GM23338 (cell line): ENCODE results near the gene HEATR9. TPM values are rescaled to one million over a fixed set of nuclear protein-coding genes. Genes with fewer than 3 reads are reported as not detected.

Experiments
- ATAC-seq: fragments of 200-7000 bp; cut with Tn5 transposase; 3 replicates; pipeline ENCODE4 v1.9.1; 2020
- DNase-seq: peaks from one replicate; pipeline ENCODE4 v3.0.0-alpha.2; 2015; ENCODE audit warnings: low spot score
- H2AFZ ChIP-seq: fragments of 200-600 bp; sonication (generic); 2 replicates; pipeline ENCODE4 v1.8.0; 2016; ENCODE audit warnings: antibody characterized with exemption, mild to moderate bottlenecking, moderate library complexity
- H3F3A ChIP-seq: fragments of 200-600 bp; sonication (generic); replicated peaks from 2 replicates; pipeline ENCODE4 v1.8.0; 2017; ENCODE audit warnings: antibody characterized with exemption, mixed run types, low read depth
- H3K27ac ChIP-seq: fragments of 200-600 bp; sonication (generic); 2 replicates; pipeline ENCODE4 v1.6.1; 2016; ENCODE audit warnings: low read depth
- H3K27me3 ChIP-seq: fragments of 200-600 bp; sonication (generic); 2 replicates; pipeline ENCODE4 v1.8.0; 2016; ENCODE audit warnings: mild to moderate bottlenecking, mixed run types, moderate library complexity; ENCODE audit not compliant: insufficient read depth
- H3K36me3 ChIP-seq: fragments of 200-600 bp; sonication (generic); 2 replicates; pipeline ENCODE4 v1.8.0; 2016; ENCODE audit warnings: mild to moderate bottlenecking; ENCODE audit not compliant: insufficient read depth
- H3K4me1 ChIP-seq: fragments of 200-600 bp; sonication (generic); 2 replicates; pipeline ENCODE4 v1.8.0; 2016; ENCODE audit warnings: mild to moderate bottlenecking, moderate library complexity; ENCODE audit not compliant: insufficient read depth
- H3K4me2 ChIP-seq: fragments of 200-600 bp; sonication (generic); 2 replicates; pipeline ENCODE4 v1.7.1; 2017; ENCODE audit warnings: mixed run types
- H3K4me3 ChIP-seq: fragments of 200-600 bp; sonication (generic); 2 replicates; pipeline ENCODE4 v1.6.1; 2016; ENCODE audit warnings: mixed run types
- H3K79me2 ChIP-seq: fragments of 200-600 bp; sonication (generic); replicated peaks from 2 replicates; pipeline ENCODE4 v1.8.0; 2017; ENCODE audit warnings: mild to moderate bottlenecking; ENCODE audit not compliant: insufficient read depth
- H3K9me2 ChIP-seq: fragments of 200-600 bp; sonication (generic); 2 replicates; pipeline ENCODE4 v1.8.0; 2017; ENCODE audit not compliant: insufficient read depth
- H4K20me1 ChIP-seq: fragments of 200-600 bp; sonication (generic); replicated peaks from 2 replicates; pipeline ENCODE4 v1.8.0; 2017; ENCODE audit warnings: mild to moderate bottlenecking; ENCODE audit not compliant: insufficient read depth
- H3K27ac Mint-ChIP-seq: 2 replicates; pipeline ENCODE4 v1.8.0; 2020; ENCODE audit warnings: inconsistent platforms, mild to moderate bottlenecking, moderate library complexity, mixed read lengths
- H3K27me3 Mint-ChIP-seq: 3 replicates; pipeline ENCODE4 v1.8.0; 2022; ENCODE audit warnings: low read depth, mild to moderate bottlenecking, moderate library complexity, mixed read lengths, inconsistent platforms; ENCODE audit not compliant: insufficient read depth, poor library complexity
- H3K36me3 Mint-ChIP-seq: 3 replicates; pipeline ENCODE4 v1.8.0; 2021; ENCODE audit warnings: low read depth, mild to moderate bottlenecking, inconsistent platforms, moderate library complexity, mixed read lengths
- H3K4me1 Mint-ChIP-seq: 3 replicates; pipeline ENCODE4 v1.8.0; 2020; ENCODE audit warnings: mild to moderate bottlenecking, inconsistent platforms, mixed read lengths
- H3K4me3 Mint-ChIP-seq: 3 replicates; pipeline ENCODE4 v1.8.0; 2021; ENCODE audit warnings: moderate library complexity, mild to moderate bottlenecking, inconsistent platforms, mixed read lengths
- H3K9me3 Mint-ChIP-seq: 3 replicates; pipeline ENCODE4 v1.8.0; 2020; ENCODE audit warnings: moderate library complexity, mild to moderate bottlenecking, inconsistent platforms, mixed read lengths
- CREB1 ChIP-seq: fragments of 250-450 bp; sonication (Bioruptor Pico); IDR thresholded peaks from 2 replicates; pipeline ENCODE4 v1.5.0; 2020; ENCODE audit warnings: low read depth, mild to moderate bottlenecking, moderate library complexity
- EZH2 ChIP-seq: fragments of 200-600 bp; sonication (generic); IDR thresholded peaks from one replicate; pipeline ENCODE4 v1.8.0; 2017; ENCODE audit warnings: antibody characterized with exemption, mild to moderate bottlenecking, low read depth; ENCODE audit not compliant: unreplicated experiment
- EZH2phosphoT487 ChIP-seq: fragments of 200-600 bp; sonication (generic); IDR thresholded peaks from one replicate; pipeline ENCODE4 v1.8.1; 2018; ENCODE audit warnings: antibody characterized with exemption; ENCODE audit not compliant: unreplicated experiment
- JUNB ChIP-seq: IDR thresholded peaks from one replicate; pipeline ENCODE4 v1.6.1; 2016; ENCODE audit warnings: antibody characterized with exemption; ENCODE audit not compliant: unreplicated experiment
- NANOG ChIP-seq: IDR thresholded peaks from 2 replicates; pipeline ENCODE4 v1.6.1; 2016; ENCODE audit warnings: antibody characterized with exemption, borderline replicate concordance
- POLR2AphosphoS5 ChIP-seq: IDR thresholded peaks from 2 replicates; pipeline ENCODE4 v1.6.1; 2016; ENCODE audit warnings: antibody characterized with exemption, low read depth
- STAT1 ChIP-seq: IDR thresholded peaks from one replicate; pipeline ENCODE4 v1.6.1; 2016; ENCODE audit warnings: antibody characterized with exemption; ENCODE audit not compliant: unreplicated experiment
- ZNF114 ChIP-seq: fragments of 250-450 bp; sonication (Bioruptor Pico); IDR thresholded peaks from 2 replicates; pipeline ENCODE4 v1.5.0; 2020; ENCODE audit warnings: mild to moderate bottlenecking, moderate library complexity
- ZNF331 ChIP-seq: fragments of 250-450 bp; sonication (Bioruptor Pico); IDR thresholded peaks from 2 replicates; pipeline ENCODE4 v1.5.0; 2020; ENCODE audit warnings: low read depth, mild to moderate bottlenecking, moderate library complexity
- polyA plus RNA-seq: library from polyadenylated mRNA; unstranded; fragments of >200 nt; fragmentation: Nextera tagmentation; extraction: Ambion mirVana; gene quantifications from 2 replicates; pipeline ENCODE4 v1.2.1, GENCODE V29; 2016
- total RNA-seq: library from RNA; depleted of rRNA; stranded (reverse); fragments of >200 nt; shearing (Covaris generic); gene quantifications from 2 replicates; pipeline ENCODE4 v1.2.3, GENCODE V29; 2014
- TF ChIP-seq, protein P1 (sequence below): IDR thresholded peaks from one replicate; pipeline ENCODE4 v1.6.1; 2018; ENCODE audit warnings: antibody characterized with exemption; ENCODE audit not compliant: unreplicated experiment
- TF ChIP-seq, protein P2 (sequence below), 2 experiments: fragments of 200-600 bp in 1 of 2; sonication (generic) in 1 of 2; conservative IDR thresholded peaks; 2 replicates each; pipeline versions ENCODE4 v1.5.1 to v1.6.1; 2016 to 2017; ENCODE audit warnings: antibody characterized with exemption in 2 of 2, low read depth in 2 of 2, mild to moderate bottlenecking in 2 of 2, moderate library complexity in 1 of 2

Gene HEATR9
- total and polyA plus RNA-seq, 2 experiments from 2014 or later: not detected

DNA sequence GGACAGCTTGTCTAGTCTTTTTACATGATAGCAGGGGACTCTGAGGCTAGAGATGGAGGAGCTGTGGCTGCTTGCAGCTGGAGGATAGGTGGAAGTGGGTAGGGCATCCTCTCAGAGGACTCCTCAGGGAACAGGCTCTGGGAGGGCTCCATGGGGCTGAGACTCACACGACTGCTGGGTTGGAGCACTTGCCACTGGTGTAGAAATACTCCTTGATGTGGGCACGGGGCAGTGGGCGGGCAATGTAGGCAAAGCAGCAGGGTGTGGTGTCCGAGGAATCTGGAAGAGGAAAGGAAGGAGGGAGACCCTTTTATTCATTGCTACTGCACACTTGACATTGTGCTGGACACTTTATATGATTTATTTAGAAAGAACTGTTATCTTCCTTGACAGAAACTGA, 9.7 kb upstream of the HEATR9 start:
- ATAC-seq: no peak
- H3K27ac Mint-ChIP-seq: no peak overlapping the region
- H3K36me3 Mint-ChIP-seq: no peaks in the 10 kb centered on the region
- H2AFZ ChIP-seq: no peak overlapping the region
- H3K27me3 Mint-ChIP-seq: peaks cover 2% of the 10 kb centered on the region
- DNase-seq: no peak
- no peaks in the 10 kb centered on the region for H3K27me3 ChIP-seq
- no peaks in the 10 kb centered on the region for H3K79me2 ChIP-seq
- no peak overlapping the region for H3K27ac ChIP-seq
- no peaks in the 10 kb centered on the region for H3K4me1 ChIP-seq
- H3K4me3 Mint-ChIP-seq: no peak overlapping the region
- no peak overlapping the region for H3K4me3 ChIP-seq
- H3K9me2 ChIP-seq: no peaks in the 10 kb centered on the region
- peaks cover 6% of the 10 kb centered on the region; the same call in 2 of the 3 replicates for H3K4me1 Mint-ChIP-seq
- no peaks in the 10 kb centered on the region for H3K36me3 ChIP-seq
- no peaks in the 10 kb centered on the region for H3F3A ChIP-seq
- H3K4me2 ChIP-seq: no peak overlapping the region
- H4K20me1 ChIP-seq: no peaks in the 10 kb centered on the region
- H3K9me3 Mint-ChIP-seq: no peaks in the 10 kb centered on the region
- no peak for TF ChIP-seq EZH2
- TF ChIP-seq, protein P1, sequence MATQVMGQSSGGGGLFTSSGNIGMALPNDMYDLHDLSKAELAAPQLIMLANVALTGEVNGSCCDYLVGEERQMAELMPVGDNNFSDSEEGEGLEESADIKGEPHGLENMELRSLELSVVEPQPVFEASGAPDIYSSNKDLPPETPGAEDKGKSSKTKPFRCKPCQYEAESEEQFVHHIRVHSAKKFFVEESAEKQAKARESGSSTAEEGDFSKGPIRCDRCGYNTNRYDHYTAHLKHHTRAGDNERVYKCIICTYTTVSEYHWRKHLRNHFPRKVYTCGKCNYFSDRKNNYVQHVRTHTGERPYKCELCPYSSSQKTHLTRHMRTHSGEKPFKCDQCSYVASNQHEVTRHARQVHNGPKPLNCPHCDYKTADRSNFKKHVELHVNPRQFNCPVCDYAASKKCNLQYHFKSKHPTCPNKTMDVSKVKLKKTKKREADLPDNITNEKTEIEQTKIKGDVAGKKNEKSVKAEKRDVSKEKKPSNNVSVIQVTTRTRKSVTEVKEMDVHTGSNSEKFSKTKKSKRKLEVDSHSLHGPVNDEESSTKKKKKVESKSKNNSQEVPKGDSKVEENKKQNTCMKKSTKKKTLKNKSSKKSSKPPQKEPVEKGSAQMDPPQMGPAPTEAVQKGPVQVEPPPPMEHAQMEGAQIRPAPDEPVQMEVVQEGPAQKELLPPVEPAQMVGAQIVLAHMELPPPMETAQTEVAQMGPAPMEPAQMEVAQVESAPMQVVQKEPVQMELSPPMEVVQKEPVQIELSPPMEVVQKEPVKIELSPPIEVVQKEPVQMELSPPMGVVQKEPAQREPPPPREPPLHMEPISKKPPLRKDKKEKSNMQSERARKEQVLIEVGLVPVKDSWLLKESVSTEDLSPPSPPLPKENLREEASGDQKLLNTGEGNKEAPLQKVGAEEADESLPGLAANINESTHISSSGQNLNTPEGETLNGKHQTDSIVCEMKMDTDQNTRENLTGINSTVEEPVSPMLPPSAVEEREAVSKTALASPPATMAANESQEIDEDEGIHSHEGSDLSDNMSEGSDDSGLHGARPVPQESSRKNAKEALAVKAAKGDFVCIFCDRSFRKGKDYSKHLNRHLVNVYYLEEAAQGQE: no peak
- TF ChIP-seq EZH2phosphoT487: no peak
- TF ChIP-seq, protein P2, sequence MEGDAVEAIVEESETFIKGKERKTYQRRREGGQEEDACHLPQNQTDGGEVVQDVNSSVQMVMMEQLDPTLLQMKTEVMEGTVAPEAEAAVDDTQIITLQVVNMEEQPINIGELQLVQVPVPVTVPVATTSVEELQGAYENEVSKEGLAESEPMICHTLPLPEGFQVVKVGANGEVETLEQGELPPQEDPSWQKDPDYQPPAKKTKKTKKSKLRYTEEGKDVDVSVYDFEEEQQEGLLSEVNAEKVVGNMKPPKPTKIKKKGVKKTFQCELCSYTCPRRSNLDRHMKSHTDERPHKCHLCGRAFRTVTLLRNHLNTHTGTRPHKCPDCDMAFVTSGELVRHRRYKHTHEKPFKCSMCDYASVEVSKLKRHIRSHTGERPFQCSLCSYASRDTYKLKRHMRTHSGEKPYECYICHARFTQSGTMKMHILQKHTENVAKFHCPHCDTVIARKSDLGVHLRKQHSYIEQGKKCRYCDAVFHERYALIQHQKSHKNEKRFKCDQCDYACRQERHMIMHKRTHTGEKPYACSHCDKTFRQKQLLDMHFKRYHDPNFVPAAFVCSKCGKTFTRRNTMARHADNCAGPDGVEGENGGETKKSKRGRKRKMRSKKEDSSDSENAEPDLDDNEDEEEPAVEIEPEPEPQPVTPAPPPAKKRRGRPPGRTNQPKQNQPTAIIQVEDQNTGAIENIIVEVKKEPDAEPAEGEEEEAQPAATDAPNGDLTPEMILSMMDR (conservative IDR thresholded peaks at IDR 0.05; ENCODE audit: low read depth in 2 of 2): no peak
- no peak for TF ChIP-seq STAT1
- no peak for TF ChIP-seq POLR2AphosphoS5
- no peak for TF ChIP-seq CREB1 (CRISPR knock-in tag)
- TF ChIP-seq JUNB: no peak

DNA sequence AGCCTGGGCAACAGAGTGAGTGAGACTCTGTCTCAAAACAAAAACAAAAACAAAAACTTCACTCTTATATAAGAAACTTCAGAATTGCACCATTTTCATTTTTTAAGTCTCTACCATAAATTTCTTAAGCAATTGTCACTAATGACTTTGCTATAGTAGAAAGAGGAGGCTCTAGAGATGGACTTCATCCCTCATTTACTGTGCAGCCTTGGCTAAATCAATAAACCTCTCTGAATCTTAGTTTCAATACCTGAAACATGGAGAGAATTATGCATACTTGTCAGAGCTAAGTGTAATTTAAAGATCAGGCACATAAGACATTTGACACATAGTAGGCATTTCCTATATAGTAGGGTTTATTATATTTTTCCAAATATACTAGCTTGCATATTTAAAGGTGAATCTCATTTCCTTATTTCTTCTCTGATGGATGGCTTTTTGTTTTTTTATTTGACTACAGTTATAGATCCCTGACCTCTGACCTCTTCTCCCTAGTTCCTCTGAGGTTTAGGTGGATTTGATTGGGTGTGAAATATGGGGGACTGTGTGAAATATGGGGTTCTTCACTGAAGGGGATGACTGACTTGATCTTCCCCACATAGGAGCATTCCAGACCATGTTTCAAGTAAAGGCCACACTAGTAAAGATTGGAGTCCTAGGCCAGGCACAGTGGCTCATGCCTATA, 8.8 kb upstream of the HEATR9 start:
- Mint-ChIP-seq H3K27me3 (peaks cover 2% of the 10 kb centered on the region), H3K36me3 (no peaks in the 10 kb centered on the region), H3K4me1 (peaks cover 6% of the 10 kb centered on the region; the same call in 2 of the 3 replicates), H3K27ac (no peak overlapping the region), H3K4me3 (no peak overlapping the region), H3K9me3 (no peaks in the 10 kb centered on the region)
- Histone ChIP-seq H3K79me2 (no peaks in the 10 kb centered on the region), H3K27ac (no peak overlapping the region), H3K27me3 (no peaks in the 10 kb centered on the region), H4K20me1 (no peaks in the 10 kb centered on the region), H3F3A (no peaks in the 10 kb centered on the region), H3K36me3 (no peaks in the 10 kb centered on the region), H3K4me1 (no peaks in the 10 kb centered on the region), H3K4me3 (no peak overlapping the region), H3K9me2 (no peaks in the 10 kb centered on the region), H3K4me2 (no peak overlapping the region), H2AFZ (no peak overlapping the region)
- no peak for ATAC-seq
- DNase-seq: no peak
- TF ChIP-seq ZNF114 (CRISPR knock-in tag) (no peak), POLR2AphosphoS5 (no peak), JUNB (no peak), EZH2phosphoT487 (no peak), NANOG (no peak), STAT1 (no peak), ZNF331 (CRISPR knock-in tag) (no peak)
- TF ChIP-seq, protein P1: no peak
- TF ChIP-seq, protein P2 (conservative IDR thresholded peaks at IDR 0.05; ENCODE audit: low read depth in 2 of 2): no peak
